Activated naive CD8-positive, alpha-beta T cell treated with anti-CD3 and anti-CD28 coated beads, Interleukin-2, amount 50 U/mL, for 24 hours (primary cell): ENCODE results near the gene P2RY1.

Experiments
- ATAC-seq: fragments of 150-1000 bp; cut with Tn5 transposase; one replicate; pipeline ENCODE4 v1.10.0; 2021
- DNase-seq: peaks from one replicate; pipeline ENCODE4 v3.0.0; 2021
- H3K27ac Mint-ChIP-seq: one replicate; pipeline ENCODE4 v1.8.0; 2021; ENCODE audit warnings: mild to moderate bottlenecking, mixed read lengths
- H3K27me3 Mint-ChIP-seq: one replicate; pipeline ENCODE4 v1.8.0; 2021; ENCODE audit warnings: mixed read lengths
- H3K36me3 Mint-ChIP-seq: one replicate; pipeline ENCODE4 v1.8.0; 2021; ENCODE audit warnings: low read depth, mixed read lengths
- H3K4me1 Mint-ChIP-seq: one replicate; pipeline ENCODE4 v1.8.0; 2021; ENCODE audit warnings: mixed read lengths
- H3K4me3 Mint-ChIP-seq: one replicate; pipeline ENCODE4 v1.8.0; 2021; ENCODE audit warnings: mild to moderate bottlenecking, moderate library complexity, mixed read lengths
- H3K9me3 Mint-ChIP-seq: one replicate; pipeline ENCODE4 v1.8.0; 2021; ENCODE audit warnings: mixed read lengths

P2RY1 gene, protein sequence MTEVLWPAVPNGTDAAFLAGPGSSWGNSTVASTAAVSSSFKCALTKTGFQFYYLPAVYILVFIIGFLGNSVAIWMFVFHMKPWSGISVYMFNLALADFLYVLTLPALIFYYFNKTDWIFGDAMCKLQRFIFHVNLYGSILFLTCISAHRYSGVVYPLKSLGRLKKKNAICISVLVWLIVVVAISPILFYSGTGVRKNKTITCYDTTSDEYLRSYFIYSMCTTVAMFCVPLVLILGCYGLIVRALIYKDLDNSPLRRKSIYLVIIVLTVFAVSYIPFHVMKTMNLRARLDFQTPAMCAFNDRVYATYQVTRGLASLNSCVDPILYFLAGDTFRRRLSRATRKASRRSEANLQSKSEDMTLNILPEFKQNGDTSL

GRCh38 chr3:152834776-152835600, at the start of gene P2RY1:
Gene P2RY1 (plus strand): TSS chr3:152835131. CDS start chr3:152835783, 652 bp downstream.
- Mint-ChIP-seq H3K27ac (no peak within 1 kb of the TSS), H3K4me1 (peaks cover 12% of the 10 kb centered on the region), H3K9me3 (no peaks in the 10 kb centered on the region), H3K36me3 (no peaks in the 10 kb centered on the region), H3K4me3 (peak within 1 kb of the TSS; percentile 86), H3K27me3 (peaks cover 33% of the 10 kb centered on the region)
- peak; percentile 55 for DNase-seq
- peak; percentile 71 for ATAC-seq

GRCh38 chr3:152786977-152787681, 47.8 kb upstream of the P2RY1 start:
- H3K27ac Mint-ChIP-seq: no peak overlapping the region
- DNase-seq (no peak), ATAC-seq (no peak)
- H3K4me3 Mint-ChIP-seq: no peak overlapping the region
- no peaks in the 10 kb centered on the region for H3K9me3 Mint-ChIP-seq
- no peaks in the 10 kb centered on the region for H3K36me3 Mint-ChIP-seq
- H3K27me3 Mint-ChIP-seq: no peaks in the 10 kb centered on the region
- H3K4me1 Mint-ChIP-seq: no peaks in the 10 kb centered on the region

GRCh38 chr3:152790651-152791387, 44.1 kb upstream of the P2RY1 start:
- H3K9me3 Mint-ChIP-seq: no peaks in the 10 kb centered on the region

DNA sequence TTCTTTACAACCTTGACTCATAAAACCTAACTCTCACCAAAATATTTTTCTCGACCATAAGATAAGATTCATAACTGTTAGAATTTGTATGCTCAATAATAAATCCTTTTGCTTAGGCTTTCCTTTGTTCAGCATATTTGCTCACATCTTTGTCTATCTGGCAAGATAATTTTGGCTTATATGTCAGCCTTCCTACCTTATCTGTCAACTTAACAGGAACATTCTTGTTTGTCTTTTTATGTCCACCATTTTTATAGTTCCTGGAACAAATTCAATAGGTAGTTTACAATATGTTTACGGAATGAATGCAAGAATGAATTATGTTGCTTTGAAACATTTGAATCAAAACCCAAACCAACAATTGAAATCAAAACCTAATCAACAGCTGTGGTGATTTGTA, 41.0 kb upstream of the P2RY1 start:
- Mint-ChIP-seq H3K27me3 (no peaks in the 10 kb centered on the region), H3K9me3 (peaks cover 3% of the 10 kb centered on the region), H3K36me3 (no peaks in the 10 kb centered on the region), H3K27ac (no peak overlapping the region), H3K4me3 (no peak overlapping the region), H3K4me1 (peaks cover 2% of the 10 kb centered on the region)
- DNase-seq: no peak
- no peak for ATAC-seq

More at GRCh38 chr3:152790651-152791387, 44.1 kb upstream of the P2RY1 start:
- Mint-ChIP-seq H3K27ac (no peak overlapping the region), H3K36me3 (no peaks in the 10 kb centered on the region), H3K4me3 (no peak overlapping the region), H3K27me3 (no peaks in the 10 kb centered on the region), H3K4me1 (no peaks in the 10 kb centered on the region)
- DNase-seq (no peak), ATAC-seq (no peak)

DNA sequence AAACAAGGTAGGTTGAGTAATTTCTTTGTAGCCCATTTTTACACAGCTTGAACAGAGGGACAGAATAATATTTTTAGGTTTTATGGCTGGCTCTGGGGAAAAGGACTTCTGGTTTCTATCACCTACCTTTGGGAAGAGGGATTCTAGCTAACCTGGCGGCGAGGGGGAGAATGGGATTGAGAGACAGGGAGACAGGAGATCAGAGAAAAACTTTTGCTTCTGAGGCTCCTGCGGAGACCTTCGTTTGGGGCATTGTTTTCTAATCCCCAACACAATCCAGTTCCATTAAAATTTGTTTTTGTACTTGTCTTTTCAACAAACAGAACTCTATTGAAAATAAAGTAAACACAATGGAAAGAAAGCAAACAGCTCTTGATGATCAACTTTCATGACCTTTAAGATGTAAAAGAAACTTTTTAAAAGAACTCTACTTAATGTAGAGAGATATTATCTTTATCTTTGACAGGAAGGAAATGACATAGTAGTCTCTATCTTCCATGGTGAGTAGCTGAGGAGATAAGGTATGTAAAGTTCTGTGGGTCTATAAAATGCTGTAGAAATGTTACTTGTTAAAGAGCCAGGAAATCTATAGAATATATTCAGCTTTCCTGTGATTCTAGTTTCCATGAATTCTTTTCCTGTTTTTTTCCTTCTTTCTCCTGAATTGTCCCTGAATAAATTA, 37.0 kb upstream of the P2RY1 start:
- H3K27ac Mint-ChIP-seq: no peak overlapping the region
- no peaks in the 10 kb centered on the region for H3K27me3 Mint-ChIP-seq
- no peak for ATAC-seq
- H3K36me3 Mint-ChIP-seq: no peaks in the 10 kb centered on the region
- no peak overlapping the region for H3K4me3 Mint-ChIP-seq
- H3K4me1 Mint-ChIP-seq: peaks cover 2% of the 10 kb centered on the region
- H3K9me3 Mint-ChIP-seq: peaks cover 3% of the 10 kb centered on the region
- DNase-seq: no peak

DNA sequence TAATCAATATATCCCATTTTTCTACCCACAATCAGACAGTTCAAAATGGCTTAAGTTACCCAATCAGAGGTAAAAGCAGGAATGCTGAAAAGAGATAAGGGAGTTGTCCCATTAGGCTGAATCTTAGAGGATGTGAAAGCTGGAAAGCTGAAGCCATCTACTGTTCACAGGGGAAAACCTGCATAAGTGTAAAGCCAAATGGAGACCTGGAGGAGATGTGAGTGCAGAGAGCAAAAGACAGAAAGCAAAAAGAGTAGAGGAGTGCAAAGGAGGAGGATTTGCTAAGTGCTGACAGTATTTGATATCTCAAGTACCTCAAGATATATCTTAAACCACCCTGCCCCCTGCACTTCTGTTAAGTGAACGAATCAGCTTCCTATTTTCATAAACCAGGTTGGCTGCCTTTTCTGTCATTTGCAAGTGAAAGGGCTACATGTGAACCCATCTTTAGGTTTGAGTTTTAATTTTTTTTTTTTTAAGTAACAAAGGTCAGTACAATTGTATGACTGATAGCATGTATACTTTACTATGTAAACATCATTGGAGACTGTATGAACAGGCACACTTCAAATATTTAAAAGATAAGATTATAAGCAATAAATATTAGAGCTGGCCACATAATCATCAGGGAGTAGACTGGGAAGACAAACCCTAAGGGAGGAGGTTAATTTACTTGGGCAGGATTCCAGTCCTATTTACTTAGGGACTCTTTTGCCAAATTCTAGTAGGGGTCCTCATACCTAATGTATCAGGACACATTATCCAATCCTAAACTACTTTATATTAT, 22.8 kb upstream of the P2RY1 start:
- ATAC-seq (no peak), DNase-seq (no peak)
- H3K4me1 Mint-ChIP-seq: no peaks in the 10 kb centered on the region
- no peaks in the 10 kb centered on the region for H3K36me3 Mint-ChIP-seq
- no peaks in the 10 kb centered on the region for H3K27me3 Mint-ChIP-seq
- H3K4me3 Mint-ChIP-seq: no peak overlapping the region
- H3K9me3 Mint-ChIP-seq: no peaks in the 10 kb centered on the region
- H3K27ac Mint-ChIP-seq: no peak overlapping the region

- Mint-ChIP-seq H3K4me1 (no peaks in the 10 kb centered on the region), H3K27me3 (no peaks in the 10 kb centered on the region), H3K9me3 (no peaks in the 10 kb centered on the region), H3K4me3 (no peak overlapping the region), H3K27ac (no peak overlapping the region), H3K36me3 (no peaks in the 10 kb centered on the region)
- ATAC-seq (no peak), DNase-seq (no peak)
These were observed 17.5 kb upstream of the P2RY1 start for GRCh38 chr3:152817400-152817799.

DNA sequence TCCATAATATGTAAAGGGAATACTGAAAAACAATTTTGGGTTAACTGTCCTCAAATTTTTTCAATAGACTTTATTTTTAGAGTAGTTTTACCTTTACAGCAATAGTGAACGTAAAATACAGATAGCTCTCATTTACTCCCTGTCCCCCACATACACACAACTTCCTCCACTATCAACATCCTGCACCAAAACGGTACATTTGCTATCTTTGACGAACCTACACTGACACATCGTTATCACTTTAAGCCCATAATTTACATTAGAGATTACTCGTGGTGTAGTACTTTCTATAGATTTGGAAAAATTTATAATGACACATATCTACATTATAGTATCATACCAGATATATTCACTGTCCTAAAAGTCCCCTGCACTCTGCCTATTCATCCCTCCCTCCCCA, 16.9 kb upstream of the P2RY1 start:
- Mint-ChIP-seq H3K4me1 (no peaks in the 10 kb centered on the region), H3K4me3 (no peak overlapping the region), H3K27ac (no peak overlapping the region), H3K9me3 (no peaks in the 10 kb centered on the region), H3K27me3 (no peaks in the 10 kb centered on the region), H3K36me3 (no peaks in the 10 kb centered on the region)
- no peak for DNase-seq
- ATAC-seq: no peak

- Mint-ChIP-seq H3K9me3 (no peaks in the 10 kb centered on the region), H3K27ac (no peak overlapping the region), H3K4me3 (no peak overlapping the region), H3K27me3 (no peaks in the 10 kb centered on the region), H3K4me1 (no peaks in the 10 kb centered on the region), H3K36me3 (no peaks in the 10 kb centered on the region)
- DNase-seq: no peak
- no peak for ATAC-seq
These were observed 11.8 kb upstream of the P2RY1 start for GRCh38 chr3:152823173-152823572.

GRCh38 chr3:152823781-152824180, 11.2 kb upstream of the P2RY1 start:
- Mint-ChIP-seq H3K27ac (no peak overlapping the region), H3K4me3 (no peak overlapping the region), H3K4me1 (no peaks in the 10 kb centered on the region), H3K27me3 (no peaks in the 10 kb centered on the region), H3K9me3 (no peaks in the 10 kb centered on the region), H3K36me3 (no peaks in the 10 kb centered on the region)
- DNase-seq (no peak), ATAC-seq (no peak)

DNA sequence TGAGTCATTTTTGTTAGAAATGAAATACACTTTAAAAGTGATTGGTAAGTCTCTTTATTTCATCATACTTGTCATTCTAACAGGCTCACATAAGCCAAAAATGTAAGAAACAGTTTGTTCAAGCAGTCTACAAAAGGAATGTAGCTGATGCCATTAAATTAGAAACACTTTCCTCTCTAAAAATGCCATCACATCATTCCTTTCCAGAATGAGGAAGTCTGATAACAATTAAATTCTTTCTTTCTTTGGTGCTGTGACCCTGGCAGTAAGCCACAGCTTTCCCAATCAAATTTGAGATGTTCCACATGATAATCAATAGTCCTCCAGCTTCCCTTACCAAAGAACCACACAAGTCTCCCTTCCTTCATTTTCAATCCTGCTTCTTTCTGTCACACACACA, 9.4 kb upstream of the P2RY1 start:
- H3K27me3 Mint-ChIP-seq: peaks cover 3% of the 10 kb centered on the region

DNA sequence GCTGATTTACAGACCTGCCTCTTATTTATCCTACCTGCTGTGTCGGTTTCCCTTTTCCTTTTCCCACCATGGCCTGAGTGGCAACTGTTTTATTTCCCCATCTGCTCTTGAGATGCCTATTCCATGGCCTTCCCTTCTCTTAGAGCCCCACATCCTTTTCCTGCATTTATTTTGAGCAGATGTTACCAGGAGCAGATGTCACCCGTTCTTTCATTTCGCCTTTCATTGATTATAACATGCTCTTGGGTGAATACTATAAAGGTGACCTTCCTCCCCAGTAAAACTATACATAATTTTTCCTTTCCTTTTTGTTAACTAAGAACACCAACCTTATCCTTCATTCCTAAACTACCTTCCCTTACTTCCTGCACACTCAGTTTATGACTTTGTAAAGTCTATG, 8.5 kb upstream of the P2RY1 start:
- Mint-ChIP-seq H3K4me3 (no peak overlapping the region), H3K36me3 (no peaks in the 10 kb centered on the region), H3K27me3 (peaks cover 7% of the 10 kb centered on the region), H3K9me3 (no peaks in the 10 kb centered on the region), H3K4me1 (no peaks in the 10 kb centered on the region), H3K27ac (no peak overlapping the region)
- ATAC-seq: no peak
- no peak for DNase-seq

More for the DNA sequence above, 9.4 kb upstream of the P2RY1 start:
- no peak for DNase-seq
- no peaks in the 10 kb centered on the region for H3K9me3 Mint-ChIP-seq
- no peaks in the 10 kb centered on the region for H3K36me3 Mint-ChIP-seq
- H3K4me1 Mint-ChIP-seq: no peaks in the 10 kb centered on the region
- H3K4me3 Mint-ChIP-seq: no peak overlapping the region
- no peak for ATAC-seq
- no peak overlapping the region for H3K27ac Mint-ChIP-seq

DNA sequence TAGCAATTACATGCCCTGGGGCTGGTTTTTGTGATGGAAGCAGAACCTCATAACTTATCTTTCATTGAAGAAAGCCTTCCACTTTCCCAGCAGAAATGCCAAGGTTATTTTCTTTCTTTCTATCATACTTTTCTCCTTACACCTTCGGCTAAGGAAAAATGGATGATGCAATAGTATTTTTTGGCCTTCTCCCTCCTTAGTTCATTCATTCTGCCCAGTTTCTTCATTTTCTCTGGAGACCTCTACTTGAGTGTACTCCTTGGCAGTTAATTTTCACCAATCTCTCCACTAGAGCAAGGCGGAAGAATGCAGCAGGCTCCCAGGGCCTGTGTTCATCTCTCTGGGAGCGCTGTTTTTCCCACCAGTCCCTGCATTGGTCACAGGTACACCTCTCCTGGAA, 7.6 kb upstream of the P2RY1 start:
- H3K4me3 Mint-ChIP-seq: no peak overlapping the region
- no peaks in the 10 kb centered on the region for H3K9me3 Mint-ChIP-seq
- H3K27ac Mint-ChIP-seq: no peak overlapping the region
- no peaks in the 10 kb centered on the region for H3K36me3 Mint-ChIP-seq
- DNase-seq (no peak), ATAC-seq (no peak)
- no peaks in the 10 kb centered on the region for H3K4me1 Mint-ChIP-seq
- peaks cover 7% of the 10 kb centered on the region for H3K27me3 Mint-ChIP-seq
